Lower leg skin (tissue), 4 donors: ENCODE measurements around the gene AP5Z1. TPM values are rescaled to one million over a fixed set of nuclear protein-coding genes. Genes with fewer than 3 reads are reported as not detected.

Experiments used
- DNase-seq, 2 donors: peaks; one replicate each; pipeline ENCODE4 v3.0.0-alpha.2; 2019; ENCODE audit warnings: low spot score in 2 of 2
- H3K4me3 ChIP-seq: fragments of 200-600 bp; sonication (generic); 2 replicates; pipeline ENCODE4 v1.5.1; 2017; ENCODE audit warnings: mild to moderate bottlenecking, low read depth; ENCODE audit not compliant: poor library complexity, severe bottlenecking
- CTCF ChIP-seq, 3 donors: fragments of 450-650 bp; IDR thresholded peaks; one replicate each; pipeline ENCODE4 v1.5.1; 2016; ENCODE audit warnings: antibody characterized with exemption in 3 of 3, mild to moderate bottlenecking in 3 of 3, moderate library complexity in 2 of 3
- POLR2A ChIP-seq, 2 donors: fragments of 450-650 bp; IDR thresholded peaks; one replicate each; pipeline ENCODE4 v1.6.1; 2016 to 2017; ENCODE audit warnings: antibody characterized with exemption in 2 of 2, mild to moderate bottlenecking in 1 of 2, moderate library complexity in 1 of 2
- WGBS, 2 donors: methylation state at CpG; one replicate each; pipeline ENCODE4 v1.1.5; 2018; 5-methylcytosine and 5-hydroxymethylcytosine counted together
- intact Hi-C: fragments of 100-400 bp; cut with DNase I; formaldehyde crosslinking; loops from one replicate; pipeline ENCODE4 v1.15.0; 2023; ENCODE audit warnings: low total_unique reads
- total RNA-seq, 4 donors: library from RNA; depleted of rRNA; stranded (reverse); fragments of >200 nt; gene quantifications; one replicate each; pipeline ENCODE4 v1.1.0, GENCODE V29; 2016

AP5Z1 gene
- total RNA-seq, 4 donors from 2014 or later = 43.1 to 87.4 (median 61.3) TPM

GRCh38 chr7:4730276-4730675, 45.1 kb upstream of the AP5Z1 start:
- WGBS, 2 donors = 72 to 79% methylated on average over 19 of the region's 19 CpGs
- TF ChIP-seq POLR2A (IDR thresholded peaks at IDR 0.05) = no peak
- TF ChIP-seq CTCF (IDR thresholded peaks at IDR 0.05) = no peak
- no peak overlapping the region for H3K4me3 ChIP-seq
- no peak for DNase-seq
- intact Hi-C loops = no loop called here

GRCh38 chr7:4730971-4731370, 44.5 kb upstream of the AP5Z1 start:
- WGBS, 2 donors = 62 to 65% methylated on average over 10 of the region's 10 CpGs
- H3K4me3 ChIP-seq = no peak overlapping the region
- intact Hi-C loops = no loop called here
- TF ChIP-seq POLR2A (IDR thresholded peaks at IDR 0.05) = no peak
- no peak for TF ChIP-seq CTCF (IDR thresholded peaks at IDR 0.05)
- DNase-seq = no peak

- 71 to 82% methylated on average over 16 of the region's 16 CpGs for WGBS, 2 donors
- TF ChIP-seq CTCF (IDR thresholded peaks at IDR 0.05) (no peak), POLR2A (IDR thresholded peaks at IDR 0.05) (no peak)
- no peak overlapping the region for H3K4me3 ChIP-seq
- DNase-seq = no peak
- intact Hi-C loops = no loop called here
Observed at GRCh38 chr7:4731803-4732202, 43.6 kb upstream of the AP5Z1 start.

GRCh38 chr7:4733936-4734528, 41.4 kb upstream of the AP5Z1 start:
- 81 to 90% methylated on average over 14 to 15 of the region's 15 CpGs for WGBS, 2 donors
- no peak for DNase-seq
- TF ChIP-seq CTCF (IDR thresholded peaks at IDR 0.05) = no peak
- no peak for TF ChIP-seq POLR2A (IDR thresholded peaks at IDR 0.05)
- intact Hi-C loops = no loop called here
- no peak overlapping the region for H3K4me3 ChIP-seq

- DNase-seq = no peak
- no peak overlapping the region for H3K4me3 ChIP-seq
- intact Hi-C loops = no loop called here
- 85 to 86% methylated on average over 23 of the region's 23 CpGs for WGBS, 2 donors
- TF ChIP-seq POLR2A (IDR thresholded peaks at IDR 0.05) (no peak), CTCF (IDR thresholded peaks at IDR 0.05) (no peak)
Observed at GRCh38 chr7:4734587-4735345, 40.7 kb upstream of the AP5Z1 start.
